HG03439 (cell line): ENCODE results near the gene ZNF829.

ENCODE experiments used
- ATAC-seq: cut with Tn5 transposase; IDR thresholded peaks from one replicate; pipeline ENCODE4 v1.9.1; 2021; ENCODE audit warnings: mild to moderate bottlenecking, moderate library complexity; ENCODE audit not compliant: unreplicated experiment

The ZNF829 gene

DNA sequence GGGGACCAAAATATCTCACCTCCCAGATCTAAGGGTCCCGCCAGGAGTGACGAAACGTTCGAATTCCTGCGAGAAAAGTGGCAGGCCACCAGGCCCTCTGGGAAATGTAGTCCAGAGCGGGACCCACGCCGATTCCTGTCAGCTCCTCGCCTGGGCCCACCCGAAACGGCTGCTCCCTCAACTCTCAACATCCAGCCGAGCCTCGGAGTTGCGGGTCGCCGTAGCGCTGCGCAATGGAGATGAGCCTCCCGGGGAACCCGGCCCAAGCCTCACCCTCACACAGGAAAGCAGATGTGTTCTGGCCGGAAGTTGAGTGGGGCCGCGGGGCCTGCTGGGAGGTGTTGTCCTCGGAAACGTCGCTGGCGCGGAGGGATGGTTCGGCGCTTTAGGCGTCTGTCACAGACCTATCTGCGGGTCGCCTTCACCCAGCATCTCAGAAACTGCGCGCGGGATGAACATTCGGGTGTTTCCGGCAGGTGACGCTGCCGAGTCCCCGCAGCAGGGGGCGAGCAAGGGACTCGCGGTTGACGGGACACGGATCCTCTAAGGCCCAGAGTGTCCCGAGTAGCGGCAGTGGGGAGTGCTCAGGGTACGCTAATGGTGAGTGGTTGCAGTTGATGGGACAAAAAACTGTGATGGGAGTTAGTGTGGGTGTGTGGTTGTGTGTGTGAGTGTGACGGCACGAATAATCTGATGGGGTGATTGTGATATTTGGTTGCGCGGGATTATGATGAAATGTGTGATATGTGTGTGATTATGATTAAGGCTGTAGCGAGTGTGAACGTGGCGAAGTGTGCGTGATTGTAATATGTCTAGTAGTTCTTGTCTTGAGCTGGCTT lies at the start of gene ZNF829, which contains the start of gene ZNF568:
Gene ZNF829 (minus strand): TSS at position 300 of the 839 bp plus-strand sequence. CDS start 1,124 bp downstream, outside the sequence.
Gene ZNF568 (plus strand): TSS at position 341 of the 839 bp plus-strand sequence. CDS start 6,439 bp downstream, outside the sequence.
- ATAC-seq: peak; percentile 89

DNA sequence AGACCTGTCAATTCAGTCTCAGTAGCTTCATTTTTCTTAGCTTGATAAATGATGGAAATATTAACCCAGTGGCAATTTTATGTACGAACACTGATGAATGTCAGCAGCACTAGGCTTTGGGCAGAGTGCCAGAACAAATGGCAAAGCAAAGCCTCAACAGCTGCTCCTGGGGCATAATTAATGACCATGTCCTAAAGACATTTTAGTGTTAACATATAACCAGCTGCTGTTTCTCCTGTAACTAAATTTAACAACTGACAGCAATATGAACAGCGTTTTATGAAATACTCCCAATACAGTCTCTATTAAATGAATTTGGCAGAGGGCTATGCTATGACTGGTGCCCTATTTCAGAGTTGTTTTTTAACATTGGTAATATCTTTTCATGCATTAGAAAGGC lies 47.2 kb upstream of the ZNF829 start:
- ATAC-seq: no peak

DNA sequence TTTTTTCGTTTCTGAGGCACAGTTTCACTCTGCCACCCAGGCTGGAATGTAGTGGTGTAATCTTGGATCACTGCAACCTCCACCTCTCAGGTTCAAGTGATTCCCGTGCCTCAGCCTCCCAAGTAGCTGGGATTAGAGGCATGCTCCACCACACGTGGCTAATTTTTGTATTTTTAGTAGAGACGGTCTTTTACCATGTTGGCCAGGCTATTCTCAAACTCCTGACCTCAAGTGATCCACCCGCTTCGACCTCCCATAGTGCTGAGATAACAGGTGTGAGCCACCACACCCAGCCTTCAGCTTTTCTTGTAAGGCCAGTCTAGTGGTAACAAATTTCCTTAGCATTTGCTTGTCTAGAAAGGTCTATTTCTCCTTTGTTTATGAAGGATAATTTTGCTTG lies 46.3 kb upstream of the ZNF829 start:
- ATAC-seq: no peak

DNA sequence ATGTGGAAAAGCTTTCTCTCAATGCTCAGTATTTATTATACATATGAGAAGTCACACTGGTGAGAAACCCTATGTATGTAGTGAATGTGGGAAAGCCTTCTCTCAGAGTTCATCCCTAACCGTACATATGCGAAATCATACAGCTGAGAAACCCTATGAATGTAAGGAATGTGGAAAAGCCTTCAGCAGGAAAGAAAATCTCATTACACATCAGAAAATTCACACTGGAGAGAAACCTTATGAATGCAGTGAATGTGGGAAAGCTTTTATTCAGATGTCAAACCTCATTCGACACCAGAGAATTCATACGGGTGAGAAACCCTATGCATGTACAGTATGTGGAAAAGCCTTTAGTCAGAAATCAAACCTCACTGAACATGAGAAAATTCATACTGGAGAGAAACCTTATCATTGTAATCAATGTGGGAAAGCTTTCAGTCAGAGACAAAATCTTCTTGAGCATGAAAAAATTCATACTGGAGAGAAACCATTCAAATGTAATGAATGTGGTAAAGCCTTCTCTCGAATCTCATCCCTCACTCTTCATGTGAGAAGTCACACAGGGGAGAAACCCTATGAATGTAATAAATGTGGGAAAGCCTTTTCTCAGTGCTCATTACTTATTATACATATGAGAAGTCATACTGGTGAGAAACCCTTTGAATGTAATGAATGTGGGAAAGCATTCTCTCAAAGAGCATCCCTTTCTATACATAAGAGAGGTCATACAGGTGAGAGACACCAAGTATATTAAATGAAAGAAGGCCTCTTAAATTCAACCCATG lies 34.4 kb upstream of the ZNF829 start:
- ATAC-seq: no peak

DNA sequence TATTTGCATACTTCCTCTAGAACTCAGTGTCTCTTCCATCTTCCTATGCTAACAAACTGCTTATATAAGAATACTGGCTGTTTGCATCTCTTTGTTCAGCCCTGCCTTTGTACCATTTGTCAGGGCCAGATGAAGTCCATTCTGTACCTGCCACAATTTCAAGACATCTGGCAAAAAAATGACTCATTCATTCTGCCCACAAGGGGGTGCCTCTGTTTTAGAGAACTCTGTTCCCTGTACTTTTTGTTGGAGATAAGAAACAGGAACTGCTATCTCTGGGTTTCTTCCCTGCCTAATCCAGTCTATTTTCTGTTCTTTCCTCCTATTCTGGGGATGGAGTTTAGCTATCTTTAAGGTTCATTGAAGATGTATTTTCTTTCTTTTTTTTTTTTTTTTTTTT lies 23.1 kb upstream of the ZNF829 start:
- ATAC-seq: no peak

DNA sequence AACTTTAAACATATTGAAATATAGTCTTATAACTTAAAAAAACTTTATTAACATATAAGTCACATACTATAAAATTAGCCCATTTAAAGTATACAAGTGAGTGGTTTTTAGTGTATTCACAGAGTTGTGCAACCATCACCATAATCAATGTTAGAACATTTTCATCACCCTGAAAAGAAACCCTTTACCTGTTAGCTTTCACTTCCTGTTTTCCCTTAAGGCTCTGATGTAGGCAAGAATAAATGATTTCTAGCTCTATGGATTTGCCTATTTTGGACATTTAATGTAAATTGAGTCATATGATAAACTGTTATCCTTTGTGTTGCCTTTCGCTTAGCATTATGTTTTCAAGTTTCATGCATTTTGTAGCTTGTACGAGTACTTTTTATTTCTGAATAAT lies 15.6 kb upstream of the ZNF829 start:
- no peak for ATAC-seq

DNA sequence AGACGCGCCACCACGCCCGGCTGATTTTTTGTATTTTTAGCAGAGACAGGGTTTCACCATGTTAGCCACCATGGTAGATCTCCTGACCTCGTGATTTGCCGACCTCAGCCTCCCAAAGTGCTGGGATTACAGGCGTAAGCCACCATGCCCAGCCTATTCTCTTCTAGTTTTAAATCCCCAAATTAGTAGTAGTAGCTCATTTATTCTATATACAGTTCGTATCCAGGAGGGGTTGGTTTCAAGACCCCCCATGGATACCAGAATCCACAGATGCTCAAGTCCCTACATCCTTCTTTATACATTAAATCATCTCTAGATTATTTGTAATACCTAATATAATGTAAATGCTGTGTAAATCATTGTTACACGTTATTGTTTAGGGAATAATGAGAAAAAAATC lies 2.0 kb upstream of the ZNF829 start:
- ATAC-seq: no peak

DNA sequence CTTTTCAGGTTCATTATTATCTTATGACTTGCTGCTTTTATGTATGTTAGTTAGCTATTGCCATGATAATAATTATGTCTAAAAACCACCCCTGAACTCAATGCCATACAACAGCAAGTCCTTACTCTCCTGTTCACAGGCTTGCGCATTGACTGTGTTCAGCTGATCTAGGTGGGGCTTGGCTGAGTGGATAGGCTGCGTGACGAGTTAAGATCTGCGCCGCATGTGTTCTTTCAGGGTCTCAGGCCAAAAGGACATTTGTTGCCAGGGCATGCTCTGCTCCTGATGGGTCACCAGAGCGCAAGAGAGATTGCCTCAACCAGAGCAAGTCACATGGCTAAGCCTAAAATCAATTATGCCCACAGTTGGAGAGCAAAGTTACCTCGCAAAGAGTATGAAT lies 900 bp upstream of the ZNF829 start:
- no peak for ATAC-seq

DNA sequence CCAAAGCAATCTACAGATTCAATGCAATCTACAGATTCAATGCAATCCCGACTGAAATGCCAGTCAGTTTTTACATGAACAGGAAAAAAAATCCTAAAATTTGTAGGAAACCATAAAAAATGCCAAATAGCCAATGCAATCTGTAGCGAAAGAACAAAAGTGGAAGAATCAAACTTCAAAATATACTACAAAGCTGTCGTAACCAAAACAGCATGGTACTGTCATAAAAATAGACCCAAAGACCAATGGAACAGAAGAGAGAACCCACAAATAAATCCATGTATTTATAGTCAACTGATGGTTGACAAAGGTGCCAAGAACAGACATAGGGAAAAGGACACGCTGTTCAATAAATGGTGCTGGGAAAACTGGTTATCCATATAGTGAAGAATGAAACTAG lies 17.7 kb downstream of the ZNF829 start:
- ATAC-seq: no peak

DNA sequence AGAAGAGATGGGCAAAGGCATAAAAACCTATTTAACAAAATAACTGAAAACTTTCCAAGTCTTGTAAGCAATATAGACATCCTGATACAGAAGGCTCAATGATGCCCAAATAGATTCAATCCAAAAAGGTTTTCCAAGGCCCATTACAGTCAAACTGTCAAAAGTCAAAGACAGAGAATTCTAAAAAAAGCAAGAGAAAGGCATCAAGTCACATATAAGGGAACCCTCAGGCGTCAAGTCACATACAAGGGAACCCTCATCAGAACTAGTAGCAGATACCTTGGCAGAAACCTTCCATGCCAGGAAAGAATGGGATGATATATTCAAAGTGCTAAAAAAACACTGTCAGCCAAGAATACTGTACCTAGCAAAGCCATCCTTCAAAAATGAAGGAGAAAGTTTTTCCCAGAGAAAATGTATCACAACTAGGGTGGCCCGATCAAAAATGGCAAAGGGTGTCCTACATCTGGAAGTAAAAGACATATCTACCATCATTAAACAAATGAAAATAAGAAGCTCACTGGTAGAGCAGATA lies 21.2 kb downstream of the ZNF829 start:
- ATAC-seq: no peak

DNA sequence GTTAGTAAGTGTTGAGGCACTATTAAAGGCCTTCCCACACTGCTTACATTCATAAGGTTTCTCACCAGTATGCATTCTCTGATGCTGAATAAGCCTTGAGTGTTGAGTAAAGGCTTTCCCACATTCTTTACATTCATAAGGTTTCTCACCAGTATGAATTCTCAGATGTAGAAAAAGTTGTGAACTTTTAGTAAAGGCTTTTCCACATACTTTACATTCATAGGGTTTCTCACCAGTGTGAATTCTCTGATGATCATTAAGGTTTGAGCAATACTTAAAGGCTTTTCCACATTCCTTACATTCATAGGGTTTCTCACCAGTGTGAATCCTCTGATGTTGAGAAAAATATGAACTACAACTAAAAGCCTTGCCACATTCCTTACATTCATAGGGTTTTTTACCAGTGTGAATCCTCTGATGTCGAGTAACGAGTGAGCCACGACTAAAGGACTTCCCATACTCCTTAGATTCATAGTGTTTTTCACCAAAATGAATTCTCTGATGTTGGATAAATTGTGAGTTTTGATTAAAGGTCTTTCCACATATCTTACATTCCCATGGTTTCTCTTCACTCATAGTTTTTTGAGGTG lies 24.2 kb downstream of the ZNF829 start:
- no peak for ATAC-seq

DNA sequence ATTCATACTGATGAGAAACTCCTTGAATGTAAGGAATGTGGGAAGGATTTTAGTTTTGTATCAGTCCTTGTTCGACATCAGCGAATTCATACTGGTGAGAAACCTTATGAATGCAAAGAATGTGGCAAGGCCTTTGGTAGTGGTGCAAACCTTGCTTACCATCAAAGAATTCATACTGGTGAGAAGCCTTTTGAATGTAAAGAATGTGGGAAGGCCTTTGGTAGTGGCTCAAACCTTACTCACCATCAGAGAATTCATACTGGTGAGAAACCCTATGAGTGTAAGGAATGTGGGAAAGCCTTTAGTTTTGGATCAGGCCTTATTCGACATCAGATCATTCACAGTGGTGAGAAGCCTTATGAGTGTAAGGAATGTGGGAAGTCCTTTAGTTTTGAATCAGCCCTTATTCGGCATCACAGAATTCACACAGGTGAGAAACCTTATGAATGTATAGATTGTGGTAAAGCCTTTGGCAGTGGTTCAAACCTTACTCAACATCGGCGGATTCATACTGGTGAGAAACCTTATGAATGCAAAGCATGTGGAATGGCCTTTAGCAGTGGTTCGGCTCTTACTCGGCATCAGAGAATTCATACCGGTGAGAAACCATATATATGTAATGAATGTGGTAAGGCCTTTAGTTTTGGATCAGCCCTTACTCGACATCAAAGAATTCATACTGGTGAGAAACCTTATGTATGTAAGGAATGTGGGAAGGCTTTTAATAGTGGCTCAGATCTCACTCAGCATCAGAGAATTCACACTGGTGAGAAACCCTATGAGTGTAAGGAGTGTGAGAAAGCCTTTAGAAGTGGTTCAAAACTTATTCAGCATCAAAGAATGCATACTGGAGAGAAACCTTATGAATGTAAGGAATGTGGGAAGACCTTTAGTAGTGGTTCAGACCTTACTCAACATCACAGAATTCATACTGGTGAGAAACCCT lies 38.8 kb downstream of the ZNF829 start:
- no peak for ATAC-seq

DNA sequence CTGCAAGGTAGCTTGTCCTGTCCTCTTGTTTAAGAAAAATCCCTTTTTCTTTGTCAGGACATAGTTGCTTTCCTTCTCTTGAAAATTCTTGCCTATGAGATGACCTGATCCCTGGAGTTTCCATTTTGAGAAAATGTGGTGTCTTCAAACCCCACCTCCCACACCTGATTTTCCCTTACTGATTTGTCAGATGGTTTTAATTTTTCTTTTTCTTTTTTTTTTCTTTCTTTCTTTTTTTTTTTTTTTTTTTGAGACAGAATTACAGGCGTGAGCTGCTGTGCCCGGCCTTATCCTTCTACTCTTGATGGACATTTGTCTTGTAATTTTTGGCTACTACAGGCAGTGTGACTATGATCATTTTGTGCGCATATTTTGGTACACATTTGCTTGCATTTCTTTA lies 64.2 kb downstream of the ZNF829 start:
- no peak for ATAC-seq

DNA sequence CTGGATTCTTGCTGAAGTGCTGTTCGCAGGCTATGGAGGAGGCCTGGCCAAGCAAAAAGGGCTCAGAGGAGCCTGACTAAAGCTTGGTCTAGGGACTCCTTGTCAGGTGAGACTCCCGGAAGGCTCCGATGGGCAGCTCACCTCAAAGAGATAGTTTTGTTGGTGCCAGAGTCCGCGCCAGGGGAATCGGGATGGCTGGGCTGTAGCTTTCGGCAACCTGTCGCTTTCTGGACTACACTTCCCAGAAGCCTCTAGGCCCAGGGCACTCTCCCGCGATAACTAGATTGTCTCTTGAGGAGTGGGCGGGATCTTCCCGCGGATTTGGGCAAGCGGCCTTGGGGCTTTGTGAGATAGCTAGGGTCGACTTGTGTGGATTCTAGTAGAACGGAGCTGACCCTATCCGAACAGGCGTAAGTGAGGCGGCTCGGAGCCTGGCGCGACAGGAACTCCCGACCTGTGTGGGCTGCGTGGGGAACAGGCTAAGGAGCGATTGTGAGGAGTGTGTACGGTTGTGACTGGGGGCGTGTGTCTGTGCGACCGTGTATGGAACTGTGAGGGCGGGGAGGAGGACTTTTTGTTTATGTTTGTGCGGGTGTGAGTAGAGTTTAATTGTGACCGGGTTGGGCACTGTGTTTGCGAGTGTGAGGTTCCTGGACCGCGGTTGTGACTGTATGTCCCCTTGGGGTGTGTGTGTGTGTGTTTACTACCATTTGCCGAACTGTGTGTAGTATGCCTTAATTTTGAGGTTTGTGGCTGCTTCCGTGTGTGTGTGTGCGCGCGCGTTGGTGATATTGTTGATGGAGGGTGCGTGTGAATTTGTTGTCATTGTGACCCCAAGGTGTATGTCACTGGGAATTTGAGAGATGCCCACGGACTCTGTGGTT lies 65.3 kb downstream of the ZNF829 start, which contains the start of gene ZNF345:
Gene ZNF345 (plus strand): TSS at position 318 of the 884 bp plus-strand sequence. CDS start 25,955 bp downstream, outside the sequence.
- peak; percentile 79 for ATAC-seq

DNA sequence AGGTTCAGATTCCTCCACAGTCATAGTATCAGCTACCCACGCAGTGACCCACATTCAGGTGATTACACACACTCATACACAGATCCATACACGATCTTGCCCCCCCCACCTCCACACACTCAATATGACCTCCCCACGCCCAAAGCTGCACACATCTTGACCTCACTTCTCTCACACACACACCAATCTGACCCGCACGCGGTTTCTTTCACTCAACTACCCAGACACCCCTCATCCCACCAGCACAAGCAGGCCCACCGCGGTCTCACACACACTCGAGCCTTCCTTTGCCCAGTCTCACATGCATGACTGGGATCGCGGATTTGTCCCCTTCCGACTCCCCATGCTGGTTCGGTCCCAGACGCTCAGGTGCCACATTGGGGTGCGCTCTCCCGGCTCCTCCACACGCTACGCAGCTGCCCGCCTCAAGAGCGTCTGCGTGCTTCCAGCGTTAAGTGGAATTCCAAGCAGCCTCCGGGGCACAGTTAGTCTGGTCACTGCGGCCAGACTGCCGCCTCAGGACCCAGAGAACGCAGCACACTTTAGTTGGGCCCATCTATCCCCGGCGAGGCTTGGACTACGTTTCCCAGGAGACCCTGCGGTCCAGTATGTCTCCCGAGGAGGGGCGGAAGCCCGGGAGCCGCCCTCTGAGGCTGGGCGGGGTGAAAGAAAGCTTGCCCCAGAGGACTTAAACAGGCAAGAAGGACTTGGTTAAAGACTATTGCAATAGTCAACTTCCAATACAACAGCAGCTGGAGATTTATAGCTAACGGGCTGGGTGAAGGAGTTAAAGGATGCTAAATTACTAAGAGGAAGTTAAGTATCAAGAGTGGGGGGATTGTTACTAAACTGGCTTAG lies 66.2 kb downstream of the ZNF829 start:
- ATAC-seq: peak; percentile 85

DNA sequence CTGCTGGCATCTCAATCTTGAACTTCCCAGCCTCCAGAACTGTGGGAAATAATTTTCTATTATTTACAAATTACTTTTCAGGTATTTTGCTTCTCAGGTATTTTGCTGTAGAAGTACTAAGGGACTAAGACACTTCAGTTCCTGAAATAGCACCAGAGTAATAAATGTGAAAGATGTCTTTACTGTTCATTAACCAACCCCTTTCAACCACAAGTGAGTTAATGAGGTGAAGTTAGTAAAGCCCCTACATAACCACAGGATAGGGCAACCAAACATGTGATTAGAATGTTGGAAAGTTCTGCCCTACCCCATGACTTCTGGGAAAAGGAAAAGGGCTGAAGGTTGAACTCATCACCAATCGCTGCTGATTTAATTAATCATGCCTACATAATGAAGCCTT lies 68.1 kb downstream of the ZNF829 start:
- no peak for ATAC-seq

DNA sequence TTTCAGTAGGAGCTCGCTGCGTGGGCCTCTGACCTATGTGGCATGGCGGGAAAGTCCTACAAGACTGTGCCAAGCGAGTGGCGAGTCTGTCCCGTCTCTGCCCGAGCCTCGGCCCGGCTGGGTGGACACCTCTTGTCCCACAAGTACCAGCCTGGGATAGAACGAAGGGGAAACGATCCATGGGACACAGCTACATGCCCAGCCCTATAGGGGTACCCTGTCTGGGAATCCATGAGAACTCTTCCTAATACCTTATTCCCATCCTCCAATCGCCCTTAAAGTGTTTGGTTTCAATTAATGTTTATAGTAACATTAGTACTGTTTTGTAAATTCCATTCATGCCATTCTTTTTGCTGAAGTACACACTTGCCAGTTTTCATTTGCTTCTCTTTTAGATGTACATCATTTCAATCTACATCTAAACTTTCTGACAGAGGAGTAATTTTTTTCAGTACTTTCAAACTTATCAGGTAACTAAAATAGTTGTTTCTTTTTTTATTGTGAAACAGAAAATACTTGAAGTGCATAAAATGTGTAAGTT lies 77.2 kb downstream of the ZNF829 start:
- peak; percentile 9 for ATAC-seq
